IgD-negative memory B cell (primary cell): Measurements from ENCODE around the gene NFYA. TPM values are rescaled to one million over a fixed set of nuclear protein-coding genes. Genes with fewer than 3 reads are reported as not detected.

Experiments used
- polyA plus RNA-seq: library from polyadenylated mRNA; unstranded; fragments of 300-500 nt; fragmentation: Illumina TruSeq; gene quantifications from one replicate; pipeline ENCODE4 v1.2.3, GENCODE V29; 2021

NFYA gene
- polyA plus RNA-seq, 1 donor from 2014 or later, result 19.1 TPM

Other genes starting within 250 kb of the NFYA start
- gene UNC5CL, start 33.8 kb upstream of the NFYA start, polyA plus RNA-seq, result 0.76 TPM
- not detected for gene TSPO2, start 30.5 kb upstream of the NFYA start, polyA plus RNA-seq
- gene APOBEC2, start 19.8 kb upstream of the NFYA start, polyA plus RNA-seq, result 0.33 TPM
- gene OARD1, start 618 bp upstream of the NFYA start, polyA plus RNA-seq, result 58.3 TPM
- gene TREML1, start 81.4 kb downstream of the NFYA start, polyA plus RNA-seq, result 3.0 TPM
- gene TREM2, start 90.1 kb downstream of the NFYA start, polyA plus RNA-seq, result not detected
- gene TREML2, start 128.2 kb downstream of the NFYA start, polyA plus RNA-seq, result 12.4 TPM
- gene TREML4, start 155.4 kb downstream of the NFYA start, polyA plus RNA-seq, result 2.2 TPM
- gene TREM1, start 213.7 kb downstream of the NFYA start, polyA plus RNA-seq, result 0.58 TPM